ENCODE results near the gene TRIM40. TPM values are rescaled to one million over a fixed set of nuclear protein-coding genes. Genes with fewer than 3 reads are reported as not detected.

TRIM40 gene
- polyA plus RNA-seq, 1 donor (not counting 4 experiments of a cell fraction or from before 2014, with no cell fraction given) = not detected

DNA sequence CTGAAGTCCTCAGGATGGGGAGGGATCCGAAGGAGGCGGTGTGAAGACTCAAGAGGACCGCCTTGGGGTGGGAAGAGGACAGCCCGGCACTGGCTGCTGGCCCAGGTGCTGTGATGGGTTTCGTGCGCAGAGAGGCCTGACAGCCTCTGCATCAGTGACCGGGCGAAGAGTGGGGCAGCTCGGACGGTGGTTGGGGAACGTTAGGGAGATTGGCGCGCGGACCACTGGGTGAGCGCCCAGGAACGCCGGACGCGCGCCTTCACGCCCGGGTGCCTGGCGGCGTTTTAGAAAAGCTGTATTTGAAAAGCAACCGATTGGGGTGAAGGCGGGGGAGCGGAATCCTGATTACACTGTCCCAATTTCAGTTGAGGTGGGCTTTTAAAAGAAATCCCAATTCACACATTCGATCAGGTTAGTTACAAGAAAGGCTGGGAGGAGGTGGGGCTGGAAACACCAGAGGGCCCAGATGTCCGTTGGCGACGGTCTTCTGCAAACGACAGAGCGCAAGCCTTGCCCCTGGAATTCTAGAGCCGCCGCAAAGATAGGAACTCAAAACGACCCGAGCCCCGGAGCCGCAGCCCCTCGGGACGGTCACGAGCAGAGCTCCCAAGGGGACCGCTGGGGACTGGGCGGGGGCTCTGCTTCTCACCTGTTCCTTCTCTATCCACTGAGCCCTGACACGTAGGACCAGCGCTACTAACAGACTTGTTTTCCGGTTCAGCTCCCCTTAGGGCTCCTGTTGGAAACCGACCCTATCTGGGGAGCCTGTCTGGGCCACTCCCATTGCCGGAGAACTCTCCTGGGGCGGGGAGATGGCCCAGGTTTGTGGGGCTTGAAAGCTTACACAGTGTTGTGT is 8.5 kb upstream of the TRIM40 start:
- Histone ChIP-seq H3K9me3 (ENCODE audit: control insufficient read depth, low read depth, low read length) (no peaks in the 10 kb centered on the region), H2AFZ (ENCODE audit: control insufficient read depth, low read length) (no peak overlapping the region), H3K27ac (ENCODE audit: control insufficient read depth, insufficient read depth, low read length) (no peak overlapping the region), H3K79me2 (ENCODE audit: control insufficient read depth, insufficient read depth, low read length) (no peaks in the 10 kb centered on the region), H4K20me1 (ENCODE audit: control insufficient read depth, extremely low read depth, insufficient read depth, low read length) (no peaks in the 10 kb centered on the region), H3K9ac (ENCODE audit: control insufficient read depth, extremely low read depth, insufficient read depth, low read length) (no peak overlapping the region), H3K4me2 (ENCODE audit: control insufficient read depth, extremely low read depth, insufficient read depth, low read depth, low read length) (peak overlapping the region; percentile 77), H3K4me3 (ENCODE audit: control insufficient read depth in 2 of 3, extremely low read depth in 1 of 3, insufficient read depth in 2 of 3, low read depth in 1 of 3, low read length in 3 of 3) (peak overlapping the region in 2 of 3 experiments; percentile 13 to 52), H3K27me3 (ENCODE audit: control insufficient read depth, extremely low read depth, insufficient read depth, low read length) (peaks cover 47% of the 10 kb centered on the region), H3K4me1 (ENCODE audit: control insufficient read depth, extremely low read depth, insufficient read depth, low read length) (peaks cover 8% of the 10 kb centered on the region), H3K36me3 (ENCODE audit: control insufficient read depth in 2 of 2, extremely low read depth in 1 of 2, insufficient read depth in 2 of 2, low read length in 2 of 2) (no peaks in the 10 kb centered on the region), H3K9me1 (ENCODE audit: control insufficient read depth, extremely low read depth, insufficient read depth, low read length) (no peaks in the 10 kb centered on the region)
- dilution Hi-C loops (cut with MboI; ENCODE audit: extremely low pct_ligation_motif_present, low sequenced_read_pairs) = no loop called here
- DNase-seq (ENCODE audit: low read depth, low spot score) = no peak
- FAIRE-seq = no peak
- TF ChIP-seq, protein P1, sequence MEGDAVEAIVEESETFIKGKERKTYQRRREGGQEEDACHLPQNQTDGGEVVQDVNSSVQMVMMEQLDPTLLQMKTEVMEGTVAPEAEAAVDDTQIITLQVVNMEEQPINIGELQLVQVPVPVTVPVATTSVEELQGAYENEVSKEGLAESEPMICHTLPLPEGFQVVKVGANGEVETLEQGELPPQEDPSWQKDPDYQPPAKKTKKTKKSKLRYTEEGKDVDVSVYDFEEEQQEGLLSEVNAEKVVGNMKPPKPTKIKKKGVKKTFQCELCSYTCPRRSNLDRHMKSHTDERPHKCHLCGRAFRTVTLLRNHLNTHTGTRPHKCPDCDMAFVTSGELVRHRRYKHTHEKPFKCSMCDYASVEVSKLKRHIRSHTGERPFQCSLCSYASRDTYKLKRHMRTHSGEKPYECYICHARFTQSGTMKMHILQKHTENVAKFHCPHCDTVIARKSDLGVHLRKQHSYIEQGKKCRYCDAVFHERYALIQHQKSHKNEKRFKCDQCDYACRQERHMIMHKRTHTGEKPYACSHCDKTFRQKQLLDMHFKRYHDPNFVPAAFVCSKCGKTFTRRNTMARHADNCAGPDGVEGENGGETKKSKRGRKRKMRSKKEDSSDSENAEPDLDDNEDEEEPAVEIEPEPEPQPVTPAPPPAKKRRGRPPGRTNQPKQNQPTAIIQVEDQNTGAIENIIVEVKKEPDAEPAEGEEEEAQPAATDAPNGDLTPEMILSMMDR (optimal IDR thresholded peaks at IDR 0.05 in 1 of 3, IDR thresholded peaks at IDR 0.05 in 1 of 3, conservative IDR thresholded peaks at IDR 0.05 in 1 of 3; ENCODE audit: extremely low read depth in 1 of 3, insufficient read depth in 2 of 3, low read length in 3 of 3) = no peak
- TF ChIP-seq EZH2 (IDR thresholded peaks at IDR 0.05; ENCODE audit: low read length) = no peak

DNA sequence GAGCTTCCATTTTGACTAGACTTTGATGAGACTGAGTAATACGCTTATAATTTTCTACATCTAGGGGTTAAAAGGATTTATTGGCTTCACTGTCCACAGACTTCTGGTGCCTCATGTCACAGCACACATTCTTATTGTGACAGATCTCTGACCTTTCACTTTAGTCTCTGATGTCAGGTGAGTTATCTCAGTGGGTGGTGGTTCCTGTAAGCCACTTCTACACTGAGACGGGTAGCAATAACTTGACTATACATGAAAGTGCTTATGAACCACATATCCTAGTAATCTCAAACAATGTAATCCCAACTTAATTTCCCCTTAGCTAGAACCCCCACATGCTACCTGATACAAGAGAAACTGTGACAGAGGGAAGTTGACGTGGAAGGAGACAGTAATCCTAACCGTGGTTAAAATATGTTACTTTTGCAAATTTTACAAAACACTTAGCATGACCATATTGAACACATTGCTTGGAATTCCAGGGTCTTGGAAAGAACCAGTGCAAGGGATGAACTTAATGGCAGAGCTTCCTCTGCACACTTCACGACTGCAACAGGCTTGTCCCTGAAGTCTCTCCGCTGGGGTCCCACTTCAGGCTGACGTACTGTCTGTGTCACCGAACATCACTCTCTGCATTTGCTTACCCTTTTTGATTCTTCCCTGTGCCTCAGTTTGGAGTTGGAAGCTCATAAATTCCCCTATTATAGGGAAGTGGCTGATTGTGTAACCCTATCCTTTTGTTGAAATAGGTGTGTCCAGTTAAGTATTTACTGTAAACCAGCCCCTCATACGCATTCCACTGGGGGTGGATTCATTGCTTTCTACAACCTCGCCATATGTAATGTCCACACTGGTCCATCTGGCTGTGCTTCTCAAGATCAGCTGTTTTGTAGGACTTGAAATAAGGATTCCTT is 6.4 kb upstream of the TRIM40 start:
- Histone ChIP-seq H3K9ac (ENCODE audit: control insufficient read depth, extremely low read depth, insufficient read depth, low read length) (no peak overlapping the region), H4K20me1 (ENCODE audit: control insufficient read depth, extremely low read depth, insufficient read depth, low read length) (no peaks in the 10 kb centered on the region), H3K4me3 (ENCODE audit: control insufficient read depth in 2 of 3, extremely low read depth in 1 of 3, insufficient read depth in 2 of 3, low read depth in 1 of 3, low read length in 3 of 3) (no peak overlapping the region), H3K4me1 (ENCODE audit: control insufficient read depth, extremely low read depth, insufficient read depth, low read length) (peaks cover 8% of the 10 kb centered on the region), H3K4me2 (ENCODE audit: control insufficient read depth, extremely low read depth, insufficient read depth, low read depth, low read length) (no peak overlapping the region), H3K9me1 (ENCODE audit: control insufficient read depth, extremely low read depth, insufficient read depth, low read length) (no peaks in the 10 kb centered on the region), H3K27me3 (ENCODE audit: control insufficient read depth, extremely low read depth, insufficient read depth, low read length) (peaks cover 45% of the 10 kb centered on the region), H3K36me3 (ENCODE audit: control insufficient read depth in 2 of 2, extremely low read depth in 1 of 2, insufficient read depth in 2 of 2, low read length in 2 of 2) (no peaks in the 10 kb centered on the region), H3K79me2 (ENCODE audit: control insufficient read depth, insufficient read depth, low read length) (no peaks in the 10 kb centered on the region), H3K27ac (ENCODE audit: control insufficient read depth, insufficient read depth, low read length) (no peak overlapping the region), H3K9me3 (ENCODE audit: control insufficient read depth, low read depth, low read length) (no peaks in the 10 kb centered on the region), H2AFZ (ENCODE audit: control insufficient read depth, low read length) (no peak overlapping the region)
- dilution Hi-C loops (cut with MboI; ENCODE audit: extremely low pct_ligation_motif_present, low sequenced_read_pairs) = loop anchor here (10.0 kb wide), 1 partner anchor 55 kb away; the partner anchor contains the start of gene RNF39
- DNase-seq (ENCODE audit: low read depth, low spot score) = no peak
- FAIRE-seq = no peak
- peak; percentile 7 for TF ChIP-seq EZH2 (IDR thresholded peaks at IDR 0.05; ENCODE audit: low read length)
- TF ChIP-seq, protein P1 (optimal IDR thresholded peaks at IDR 0.05 in 1 of 3, IDR thresholded peaks at IDR 0.05 in 1 of 3, conservative IDR thresholded peaks at IDR 0.05 in 1 of 3; ENCODE audit: extremely low read depth in 1 of 3, insufficient read depth in 2 of 3, low read length in 3 of 3) = no peak

All from keratinocyte (primary cell).